IPS-18a (cell line): Measurements from ENCODE around the gene MGP.

ENCODE experiments used
- H3K27ac ChIP-seq: one replicate; pipeline ENCODE4 v1.5.1; 2013; ENCODE audit warnings: low read length
- H3K27me3 ChIP-seq: one replicate; pipeline ENCODE4 v1.6.1; 2013; ENCODE audit warnings: mild to moderate bottlenecking, low read length; ENCODE audit not compliant: control insufficient read depth, insufficient read depth
- H3K36me3 ChIP-seq: one replicate; pipeline ENCODE4 v1.6.1; 2013; ENCODE audit warnings: low read depth, low read length; ENCODE audit not compliant: control insufficient read depth
- H3K4me1 ChIP-seq: one replicate; pipeline ENCODE4 v1.6.1; 2013; ENCODE audit warnings: low read depth, low read length; ENCODE audit not compliant: control insufficient read depth
- H3K4me3 ChIP-seq: one replicate; pipeline ENCODE4 v1.5.1; 2013; ENCODE audit warnings: low read length
- H3K9ac ChIP-seq: one replicate; pipeline ENCODE4 v1.6.1; 2013; ENCODE audit warnings: mild to moderate bottlenecking, low read length, moderate library complexity
- H3K9me3 ChIP-seq: one replicate; pipeline ENCODE4 v1.6.1; 2013; ENCODE audit warnings: low read depth, low read length; ENCODE audit not compliant: control insufficient read depth

The MGP gene

DNA sequence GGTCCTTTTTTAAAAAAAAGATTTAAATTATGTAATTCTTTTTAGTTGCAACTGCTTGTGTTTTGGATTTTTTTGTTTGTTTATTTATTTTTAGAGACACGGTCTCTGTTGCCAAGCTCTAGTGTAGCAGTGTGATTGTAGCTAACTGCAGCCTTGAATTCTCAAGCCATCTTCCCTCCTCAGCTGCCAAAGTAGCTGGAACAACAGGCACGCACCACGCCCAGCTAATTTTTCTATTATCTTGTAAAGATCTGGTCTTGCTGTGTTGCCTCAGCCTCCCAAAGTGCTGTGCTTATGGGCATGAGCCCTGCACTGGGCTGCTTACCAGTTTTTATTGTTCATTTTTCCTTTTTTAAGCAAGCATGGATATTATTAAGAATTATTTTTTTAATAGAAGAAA, 31.7 kb downstream of the MGP start:
- H3K9me3 ChIP-seq, result no peaks in the 10 kb centered on the region
- no peak overlapping the region for H3K9ac ChIP-seq
- peaks cover 12% of the 10 kb centered on the region for H3K4me1 ChIP-seq
- no peaks in the 10 kb centered on the region for H3K36me3 ChIP-seq
- H3K4me3 ChIP-seq, result no peak overlapping the region
- no peak overlapping the region for H3K27ac ChIP-seq
- H3K27me3 ChIP-seq, result no peaks in the 10 kb centered on the region

DNA sequence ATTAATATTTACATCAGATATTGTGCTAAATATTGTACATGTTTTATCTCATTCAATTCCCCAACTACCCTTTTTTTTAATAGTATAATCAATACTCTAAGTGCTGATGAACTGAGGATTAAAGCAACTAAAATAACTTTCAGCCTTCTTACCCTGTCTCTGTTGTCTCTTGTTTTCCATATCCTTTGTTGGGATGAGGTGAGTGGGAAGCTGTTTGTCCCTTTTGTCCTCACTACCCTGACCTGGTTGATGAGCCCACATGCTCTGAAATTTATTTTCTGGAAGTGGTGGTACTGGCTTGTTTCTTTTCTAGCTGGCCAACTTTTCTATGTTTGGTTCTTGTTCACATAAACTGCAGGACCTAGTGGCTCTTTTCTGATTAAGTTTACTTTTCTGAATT, 32.8 kb downstream of the MGP start:
- peaks cover 12% of the 10 kb centered on the region for H3K4me1 ChIP-seq
- H3K36me3 ChIP-seq, result no peaks in the 10 kb centered on the region
- H3K4me3 ChIP-seq, result no peak overlapping the region
- H3K9me3 ChIP-seq, result no peaks in the 10 kb centered on the region
- H3K27ac ChIP-seq, result no peak overlapping the region
- H3K9ac ChIP-seq, result no peak overlapping the region
- H3K27me3 ChIP-seq, result no peaks in the 10 kb centered on the region

DNA sequence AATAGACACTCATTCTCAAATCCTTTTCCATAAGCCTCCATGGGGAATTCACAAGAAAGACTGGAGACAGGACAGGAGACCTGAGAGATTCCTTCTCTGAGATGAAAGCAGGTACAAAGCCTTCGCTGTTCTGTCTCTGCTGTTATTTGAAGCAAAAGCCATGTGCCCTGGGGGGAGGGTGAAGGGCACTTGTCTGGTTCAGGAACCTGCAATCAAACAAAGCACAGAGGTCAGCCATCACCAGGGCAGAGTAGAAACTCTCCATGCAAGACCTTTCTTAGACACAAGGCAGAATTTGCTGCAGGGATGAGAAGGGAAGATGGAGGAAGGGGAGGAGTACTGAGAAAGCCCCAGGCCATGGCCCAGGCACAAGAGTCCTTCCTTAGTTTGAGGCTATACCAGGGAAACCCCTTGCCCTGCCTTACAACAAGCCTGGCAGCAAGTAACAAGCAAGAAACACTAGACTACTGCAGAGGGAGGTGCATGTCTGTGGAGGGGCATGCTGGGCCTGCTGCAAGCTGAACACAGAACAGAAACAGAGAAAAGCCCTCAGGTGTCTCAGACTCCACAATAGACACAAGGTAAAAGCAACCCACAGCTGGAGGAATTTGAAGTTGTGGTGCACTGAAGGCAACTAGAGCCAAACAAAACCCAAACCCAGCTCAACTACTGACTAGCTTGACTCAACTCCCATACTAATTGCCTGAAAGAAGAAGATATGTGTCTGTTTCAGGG, 34.6 kb downstream of the MGP start:
- H3K4me1 ChIP-seq, result peaks cover 12% of the 10 kb centered on the region
- no peak overlapping the region for H3K9ac ChIP-seq
- H3K9me3 ChIP-seq, result no peaks in the 10 kb centered on the region
- no peaks in the 10 kb centered on the region for H3K36me3 ChIP-seq
- H3K27me3 ChIP-seq, result no peaks in the 10 kb centered on the region
- no peak overlapping the region for H3K27ac ChIP-seq
- no peak overlapping the region for H3K4me3 ChIP-seq

DNA sequence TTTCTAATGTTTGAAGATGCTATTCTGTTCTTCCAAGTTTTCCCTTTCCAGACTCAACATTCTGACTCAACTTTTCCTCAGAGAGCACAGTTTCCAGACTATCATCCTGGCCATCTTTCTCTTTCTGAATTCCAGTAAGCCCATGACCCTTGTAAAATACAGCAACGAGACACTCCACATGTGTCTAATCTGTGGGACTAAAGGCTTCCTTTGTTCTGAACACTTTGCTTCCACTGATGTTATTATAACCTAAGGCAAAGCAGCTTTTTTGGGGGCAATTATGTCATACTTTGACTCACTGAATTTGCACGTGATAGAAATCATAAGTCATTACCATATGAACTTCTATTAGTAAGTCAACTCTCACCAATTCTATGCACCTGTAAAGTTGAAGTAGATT, 36.0 kb downstream of the MGP start:
- H3K27me3 ChIP-seq, result no peaks in the 10 kb centered on the region
- peaks cover 12% of the 10 kb centered on the region for H3K4me1 ChIP-seq
- no peak overlapping the region for H3K27ac ChIP-seq
- no peak overlapping the region for H3K4me3 ChIP-seq
- H3K36me3 ChIP-seq, result no peaks in the 10 kb centered on the region
- no peaks in the 10 kb centered on the region for H3K9me3 ChIP-seq
- no peak overlapping the region for H3K9ac ChIP-seq

DNA sequence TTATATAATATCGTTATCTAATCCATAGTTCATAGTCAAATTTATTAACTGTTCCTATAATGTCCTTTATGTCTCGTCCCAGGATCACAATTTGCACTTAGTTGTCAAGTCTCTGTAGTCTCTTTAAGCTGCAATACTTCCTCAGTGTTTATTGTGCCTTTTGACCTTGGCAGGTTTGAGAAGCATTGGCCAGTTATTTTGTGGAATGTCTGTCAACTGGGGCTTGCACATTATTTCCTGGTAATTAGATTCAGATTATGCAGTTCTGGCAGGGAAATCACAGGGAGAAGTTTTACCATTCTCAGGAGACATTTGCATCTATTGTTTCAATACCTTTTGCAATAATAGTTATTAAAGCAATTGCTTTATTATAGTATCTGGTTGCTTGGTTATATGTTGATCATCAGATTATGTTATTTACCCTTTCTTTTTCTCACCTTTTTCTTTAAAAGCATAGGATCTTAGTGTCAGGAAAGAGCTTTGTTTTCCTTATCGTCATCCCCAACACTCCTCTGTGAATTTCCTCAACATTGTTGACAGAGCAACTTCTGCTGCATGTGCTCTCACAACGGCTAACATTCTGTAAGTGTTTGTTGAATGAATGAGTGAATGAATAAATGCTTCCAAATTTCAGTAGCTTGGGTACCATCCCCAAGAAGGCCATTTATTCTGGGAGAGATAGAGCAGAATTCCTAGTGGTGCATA, 38.6 kb downstream of the MGP start:
- no peaks in the 10 kb centered on the region for H3K9me3 ChIP-seq
- no peaks in the 10 kb centered on the region for H3K4me1 ChIP-seq
- H3K36me3 ChIP-seq, result no peaks in the 10 kb centered on the region
- no peak overlapping the region for H3K27ac ChIP-seq
- no peak overlapping the region for H3K9ac ChIP-seq
- no peak overlapping the region for H3K4me3 ChIP-seq
- no peaks in the 10 kb centered on the region for H3K27me3 ChIP-seq

DNA sequence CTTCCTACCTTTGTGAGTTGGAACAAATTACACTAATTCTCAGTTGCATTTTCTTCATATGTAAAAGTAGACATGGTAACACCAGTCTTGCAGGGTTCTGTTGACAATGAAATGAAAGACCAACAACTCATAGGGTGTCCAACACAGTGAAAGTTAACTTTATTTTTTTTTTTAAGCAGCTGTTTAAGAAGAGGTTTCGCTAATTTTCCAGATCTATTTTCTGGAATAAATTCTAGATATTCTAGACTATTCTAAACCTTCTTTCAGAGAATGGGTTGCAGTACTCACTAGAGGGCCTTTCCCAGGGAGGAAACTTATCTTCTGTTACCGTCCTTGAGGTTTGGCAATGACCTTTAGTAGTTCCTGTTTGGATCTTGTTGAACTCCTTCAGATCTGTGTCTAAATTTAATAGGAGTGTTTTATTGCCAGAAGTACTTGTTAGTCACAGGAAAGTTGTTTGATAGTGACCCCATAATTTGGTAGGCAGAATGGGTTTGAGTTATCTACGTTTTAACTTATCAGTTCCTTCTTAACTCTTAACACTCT, 39.5 kb downstream of the MGP start:
- Histone ChIP-seq H3K36me3 (no peaks in the 10 kb centered on the region), H3K9ac (no peak overlapping the region), H3K27ac (no peak overlapping the region), H3K4me3 (no peak overlapping the region), H3K4me1 (no peaks in the 10 kb centered on the region), H3K9me3 (no peaks in the 10 kb centered on the region), H3K27me3 (no peaks in the 10 kb centered on the region)

DNA sequence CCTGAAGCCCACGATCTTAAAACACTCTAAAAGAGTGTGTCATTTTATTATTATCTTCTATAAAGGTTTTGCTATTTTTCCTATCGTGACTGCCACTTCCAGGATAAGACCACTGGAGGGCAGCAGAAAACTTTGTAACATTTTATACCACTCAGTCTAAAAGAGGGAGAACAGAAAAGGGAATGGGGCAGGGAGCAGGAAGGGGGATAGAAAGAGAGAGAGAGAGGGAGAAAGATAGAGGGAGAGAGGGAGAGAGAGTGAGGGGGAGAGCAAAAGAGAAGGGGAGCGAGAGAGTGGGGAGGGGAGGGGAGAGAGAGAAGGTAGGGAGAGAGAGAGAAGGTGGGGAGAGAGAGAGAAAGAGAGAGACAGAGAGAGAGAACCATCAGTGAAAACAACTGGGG, 40.3 kb downstream of the MGP start:
- Histone ChIP-seq H3K9me3 (no peaks in the 10 kb centered on the region), H3K9ac (no peak overlapping the region), H3K27ac (no peak overlapping the region), H3K36me3 (no peaks in the 10 kb centered on the region), H3K4me1 (no peaks in the 10 kb centered on the region), H3K4me3 (no peak overlapping the region), H3K27me3 (no peaks in the 10 kb centered on the region)

DNA sequence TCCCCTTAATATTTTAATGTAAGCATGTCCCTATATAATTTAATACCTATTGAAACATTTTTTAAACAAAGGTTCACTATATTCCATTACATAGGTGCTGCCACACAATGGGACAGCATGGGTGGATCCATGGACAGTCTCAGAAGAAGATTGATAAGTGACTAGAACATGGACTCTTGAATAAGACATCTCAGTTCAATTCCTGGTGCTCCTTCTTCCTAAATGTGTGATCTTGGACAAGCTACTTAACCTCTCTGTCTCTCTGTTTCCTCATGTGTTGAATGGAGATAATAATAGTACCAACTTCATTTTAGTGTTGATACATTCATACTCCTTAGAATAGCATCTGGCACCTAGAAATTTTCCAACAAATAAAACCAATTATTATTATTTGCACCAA, 41.3 kb downstream of the MGP start:
- Histone ChIP-seq H3K4me3 (no peak overlapping the region), H3K27me3 (no peaks in the 10 kb centered on the region), H3K4me1 (no peaks in the 10 kb centered on the region), H3K9me3 (no peaks in the 10 kb centered on the region), H3K9ac (no peak overlapping the region), H3K36me3 (no peaks in the 10 kb centered on the region), H3K27ac (no peak overlapping the region)

DNA sequence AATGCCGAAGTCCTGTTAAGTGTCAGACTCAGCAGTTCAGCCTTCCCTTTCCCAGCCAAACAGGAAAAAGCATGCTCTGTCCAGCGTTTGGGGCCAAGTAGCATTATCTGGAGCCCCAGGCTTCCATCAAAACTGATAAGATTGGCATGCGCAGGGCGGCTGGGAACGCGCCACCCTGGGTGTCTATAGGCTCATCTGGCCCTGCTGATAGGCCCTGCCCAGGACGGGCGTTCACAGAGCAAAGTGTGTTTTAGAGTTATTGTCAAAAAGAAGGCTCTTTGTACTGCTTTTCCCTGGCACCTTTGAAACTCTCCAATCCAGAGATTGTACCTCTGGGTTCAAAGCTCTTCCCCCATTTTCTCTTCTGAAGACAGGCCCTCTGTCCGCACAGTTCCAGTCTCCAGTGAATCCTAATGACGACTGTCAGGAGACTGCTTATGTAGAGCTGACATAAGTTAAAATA, 42.2 kb downstream of the MGP start, which contains the start of gene ART4:
ART4 (minus strand) TSS at position 102 of the 463 bp plus-strand sequence. CDS start 413 bp downstream, outside the sequence.
- no peak within 1 kb of the TSS for H3K4me3 ChIP-seq
- no peak within 1 kb of the TSS for H3K27ac ChIP-seq
- H3K9me3 ChIP-seq, result no peaks in the 10 kb centered on the region
- H3K36me3 ChIP-seq, result no peaks in the 10 kb centered on the region
- H3K4me1 ChIP-seq, result no peaks in the 10 kb centered on the region
- no peak within 1 kb of the TSS for H3K9ac ChIP-seq
- no peaks in the 10 kb centered on the region for H3K27me3 ChIP-seq

DNA sequence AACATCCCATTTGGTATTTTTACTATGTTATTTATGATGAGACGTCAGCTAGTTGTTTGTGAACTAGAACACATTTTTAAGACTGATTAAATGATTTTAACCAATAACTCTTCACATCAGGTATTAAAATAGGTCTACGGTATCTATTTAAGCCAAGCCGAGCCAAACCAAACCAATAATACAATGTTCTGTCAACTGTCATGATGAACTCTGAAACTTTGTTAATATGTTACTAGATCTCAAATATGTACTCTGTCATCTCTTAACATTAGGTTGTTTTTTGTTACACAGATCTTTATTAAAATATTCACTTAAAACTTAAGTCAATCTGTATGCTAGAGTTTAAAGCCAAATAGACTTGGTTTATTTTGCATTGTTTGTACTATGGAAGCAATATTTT, 43.3 kb downstream of the MGP start:
- H3K4me1 ChIP-seq, result no peaks in the 10 kb centered on the region

DNA sequence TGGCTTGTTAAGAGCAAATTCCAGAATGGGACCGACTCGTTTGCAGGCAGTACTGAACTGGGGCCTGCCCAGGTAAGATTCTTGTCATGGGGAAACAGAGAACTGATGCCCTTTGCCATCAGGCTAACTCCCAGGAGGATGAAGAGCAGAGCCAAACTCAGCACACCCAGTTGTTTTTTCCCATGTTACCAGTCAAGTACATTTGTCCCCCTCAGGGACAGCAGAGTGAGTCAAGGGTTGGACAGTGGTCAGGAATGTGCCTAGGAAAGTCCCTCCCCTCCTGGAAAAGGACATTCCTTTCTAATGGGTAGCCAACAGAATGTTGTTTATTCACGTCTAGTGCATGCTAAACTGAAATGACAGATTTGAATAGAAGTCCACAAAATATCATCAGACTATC, 43.9 kb downstream of the MGP start:
- H3K9me3 ChIP-seq, result no peaks in the 10 kb centered on the region
- H3K27me3 ChIP-seq, result no peaks in the 10 kb centered on the region
- H3K4me1 ChIP-seq, result no peaks in the 10 kb centered on the region
- no peak overlapping the region for H3K4me3 ChIP-seq
- H3K27ac ChIP-seq, result no peak overlapping the region
- H3K9ac ChIP-seq, result no peak overlapping the region
- H3K36me3 ChIP-seq, result no peaks in the 10 kb centered on the region

More for the DNA sequence above, 43.3 kb downstream of the MGP start:
- Histone ChIP-seq H3K27me3 (no peaks in the 10 kb centered on the region), H3K9ac (no peak overlapping the region), H3K4me3 (no peak overlapping the region), H3K36me3 (no peaks in the 10 kb centered on the region), H3K27ac (no peak overlapping the region), H3K9me3 (no peaks in the 10 kb centered on the region)
